GM08714 (cell line): ENCODE results near the gene MRPL43.

ENCODE experiments used
- H3K4me3 ChIP-seq: fragments of 200-500 bp; sonication (Bioruptor generic); 2 replicates; pipeline ENCODE4 v1.5.1; 2014; ENCODE audit warnings: mild to moderate bottlenecking, low read length, inconsistent platforms
- ZNF274 ChIP-seq: IDR thresholded peaks from 2 replicates; pipeline ENCODE4 v1.6.1; 2012; ENCODE audit warnings: mild to moderate bottlenecking, low read depth, low read length

The MRPL43 gene

DNA sequence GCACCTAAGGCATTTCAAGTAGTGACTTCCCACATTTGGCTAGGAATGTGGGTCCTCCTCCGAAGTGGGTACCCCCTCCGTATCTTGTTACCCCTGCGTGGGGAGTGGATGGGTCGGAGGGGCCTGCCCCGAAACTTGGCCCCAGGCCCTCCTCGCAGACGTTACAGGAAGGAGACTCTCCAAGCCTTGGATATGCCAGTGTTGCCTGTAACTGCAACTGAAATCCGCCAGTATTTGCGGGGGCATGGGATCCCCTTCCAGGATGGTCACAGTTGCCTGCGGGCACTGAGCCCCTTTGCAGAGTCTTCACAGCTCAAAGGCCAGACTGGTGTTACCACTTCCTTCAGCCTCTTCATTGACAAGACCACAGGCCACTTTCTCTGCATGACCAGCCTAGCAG lies 869 bp upstream of the MRPL43 start:
- peak overlapping the region; percentile 95 for H3K4me3 ChIP-seq
- no peak for TF ChIP-seq ZNF274

DNA sequence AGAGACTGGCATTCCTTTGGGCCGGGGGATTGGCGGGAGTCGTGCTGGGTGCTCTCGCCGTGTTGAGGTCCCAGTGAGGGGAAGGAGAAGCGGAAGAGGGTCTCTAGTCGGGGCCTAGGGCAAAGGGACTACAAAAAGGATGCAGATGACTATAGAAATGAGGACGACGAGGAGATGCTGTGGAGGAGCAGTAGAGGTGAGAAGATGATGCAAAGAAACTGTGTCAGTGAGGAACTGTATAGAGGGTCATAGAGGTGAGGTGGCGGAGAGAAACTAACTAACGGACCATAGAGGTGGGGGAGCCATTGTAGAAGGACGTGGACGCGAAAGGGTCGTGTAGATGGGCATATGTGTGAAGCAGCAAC lies 370 bp upstream of the MRPL43 start:
- no peak for TF ChIP-seq ZNF274

DNA sequence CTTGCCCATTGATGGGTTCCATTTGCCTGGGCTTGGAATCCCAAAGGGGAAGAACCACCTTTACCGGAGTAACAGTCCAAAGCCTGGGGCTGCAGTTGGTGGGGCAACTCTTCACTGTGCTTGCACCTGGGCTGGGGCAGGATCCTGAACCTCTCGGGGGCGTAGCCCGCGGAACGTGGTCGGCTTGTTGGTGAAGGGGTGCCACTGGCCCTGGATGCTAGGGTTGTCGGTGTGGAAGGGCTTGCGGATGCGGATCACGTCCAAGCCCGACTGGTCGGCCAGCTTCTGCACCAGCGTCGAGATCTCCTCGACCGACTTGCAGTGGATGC lies 710 bp downstream of the MRPL43 start:
- no peak for TF ChIP-seq ZNF274
- H3K4me3 ChIP-seq, result peak overlapping the region; percentile 95

More for the DNA sequence above, 370 bp upstream of the MRPL43 start:
- peak overlapping the region; percentile 95 for H3K4me3 ChIP-seq

DNA sequence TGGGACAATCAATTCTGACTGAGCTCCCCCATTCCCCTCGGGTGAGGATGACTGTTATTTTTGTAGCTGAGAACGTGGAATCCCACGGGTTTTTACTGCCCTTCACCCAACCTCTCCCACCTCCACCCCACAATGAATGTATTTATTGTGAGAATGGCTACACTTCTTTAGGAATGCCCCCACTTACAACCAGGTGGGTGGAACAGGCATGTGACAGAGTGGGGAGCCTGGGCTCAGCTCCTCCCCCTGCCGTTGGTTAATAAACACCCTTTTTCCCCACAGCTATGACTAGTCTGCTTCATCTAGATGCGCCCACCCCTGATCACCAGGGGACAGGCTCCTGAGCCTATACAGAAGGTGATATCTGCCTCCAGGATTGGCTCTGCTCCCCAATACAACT lies 2.0 kb downstream of the MRPL43 start:
- no peak overlapping the region for H3K4me3 ChIP-seq

DNA sequence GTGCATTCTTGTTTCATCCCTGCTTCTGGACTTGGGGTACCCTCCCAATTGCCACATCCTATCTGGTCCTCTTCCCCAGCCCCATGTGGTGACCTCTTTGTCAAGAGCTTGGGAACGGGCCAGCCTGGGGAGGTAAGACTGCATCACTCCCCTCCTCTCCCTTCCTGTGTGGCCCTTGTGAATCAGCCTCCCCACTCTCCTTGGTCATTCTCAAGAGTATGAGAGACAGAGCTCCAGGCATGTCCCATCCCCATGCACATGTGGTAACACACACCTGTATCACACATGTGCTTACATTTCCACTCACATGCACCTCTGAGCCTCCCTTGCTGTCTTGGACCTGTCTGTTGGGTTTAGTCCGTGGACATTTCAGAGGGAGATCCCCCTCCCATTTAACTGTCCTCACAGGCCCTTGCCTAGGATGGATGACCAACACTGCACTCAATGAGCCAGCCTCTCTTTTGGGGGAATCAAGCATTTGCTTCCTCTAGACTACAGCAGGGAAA lies 2.6 kb downstream of the MRPL43 start:
- no peak for TF ChIP-seq ZNF274
- H3K4me3 ChIP-seq, result no peak overlapping the region

More for the DNA sequence above, 2.0 kb downstream of the MRPL43 start:
- no peak for TF ChIP-seq ZNF274

DNA sequence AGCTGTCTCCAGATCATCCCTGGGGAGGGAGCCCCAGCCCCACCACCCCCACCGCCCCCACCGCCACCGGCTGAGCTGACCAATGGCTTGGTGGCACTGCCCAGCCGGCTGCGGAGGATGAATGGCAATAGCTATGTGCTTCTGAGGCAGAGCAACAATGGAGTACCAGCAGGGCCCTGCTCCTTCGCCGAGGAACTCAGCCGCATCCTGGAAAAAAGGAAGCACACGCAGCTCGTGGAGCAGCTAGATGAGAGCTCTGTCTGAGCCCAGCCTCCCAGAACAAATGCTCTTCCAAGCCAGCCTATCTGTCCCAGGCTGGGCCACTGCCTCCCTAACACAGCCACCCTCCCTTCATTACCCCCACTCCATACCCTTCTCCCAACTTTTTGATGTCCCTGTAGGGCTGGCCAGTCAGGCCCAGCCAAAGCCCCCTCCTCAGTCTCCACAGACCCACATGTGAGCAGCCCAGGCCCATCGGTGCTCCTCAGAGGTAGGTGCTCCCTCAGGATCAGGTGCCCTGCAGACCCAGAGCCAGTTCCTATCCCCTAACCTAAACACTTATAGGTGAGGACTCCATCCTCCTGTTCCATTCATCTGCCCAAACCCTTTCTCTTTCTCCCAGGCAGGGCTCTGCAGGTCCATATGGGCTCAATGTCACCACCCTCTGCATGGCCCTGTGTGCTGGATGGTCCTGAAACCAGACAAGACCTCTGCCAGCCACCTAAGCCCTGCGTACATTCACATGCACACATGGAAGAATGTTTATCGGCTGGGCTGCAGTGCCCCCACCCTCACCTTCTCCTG lies 3.2 kb downstream of the MRPL43 start:
- H3K4me3 ChIP-seq, result no peak overlapping the region
- TF ChIP-seq ZNF274, result no peak

DNA sequence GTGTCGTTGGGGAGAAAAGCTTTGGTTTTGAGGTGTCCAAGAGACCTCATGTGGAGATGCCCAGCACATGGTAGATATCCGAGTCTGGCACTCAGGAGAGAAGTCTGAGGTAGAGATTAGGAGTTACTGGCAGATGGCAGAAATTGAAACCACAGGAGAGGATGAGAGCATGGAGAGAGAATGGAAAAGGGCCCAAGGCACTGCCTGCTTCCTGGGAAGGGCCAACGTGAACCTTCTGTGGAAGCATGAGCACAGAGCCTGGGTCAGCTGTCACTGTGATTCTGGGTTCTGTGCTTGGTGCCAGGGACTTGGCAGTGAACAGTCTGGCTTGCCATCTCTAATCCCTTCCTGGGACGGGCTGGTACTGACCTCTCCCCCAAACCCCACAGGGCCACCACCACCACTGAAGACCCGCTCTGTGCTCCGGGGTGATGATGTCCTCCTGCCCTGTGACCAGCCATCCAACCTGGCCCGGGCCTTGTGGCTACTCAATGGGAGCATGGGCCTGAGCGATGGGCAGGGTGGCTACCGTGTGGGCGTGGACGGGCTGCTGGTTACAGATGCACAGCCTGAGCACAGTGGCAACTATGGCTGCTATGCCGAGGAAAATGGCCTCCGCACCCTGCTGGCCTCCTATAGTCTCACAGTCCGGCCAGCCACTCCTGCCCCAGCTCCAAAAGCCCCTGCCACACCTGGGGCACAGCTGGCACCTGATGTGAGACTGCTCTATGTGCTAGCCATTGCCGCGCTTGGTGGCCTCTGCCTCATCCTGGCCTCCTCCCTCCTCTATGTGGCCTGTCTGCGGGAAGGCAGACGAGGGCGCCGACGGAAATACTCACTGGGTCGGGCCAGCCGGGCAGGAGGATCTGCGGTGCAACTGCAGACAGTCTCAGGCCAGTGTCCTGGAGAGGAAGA lies 4.1 kb downstream of the MRPL43 start:
- no peak overlapping the region for H3K4me3 ChIP-seq
- TF ChIP-seq ZNF274, result no peak

DNA sequence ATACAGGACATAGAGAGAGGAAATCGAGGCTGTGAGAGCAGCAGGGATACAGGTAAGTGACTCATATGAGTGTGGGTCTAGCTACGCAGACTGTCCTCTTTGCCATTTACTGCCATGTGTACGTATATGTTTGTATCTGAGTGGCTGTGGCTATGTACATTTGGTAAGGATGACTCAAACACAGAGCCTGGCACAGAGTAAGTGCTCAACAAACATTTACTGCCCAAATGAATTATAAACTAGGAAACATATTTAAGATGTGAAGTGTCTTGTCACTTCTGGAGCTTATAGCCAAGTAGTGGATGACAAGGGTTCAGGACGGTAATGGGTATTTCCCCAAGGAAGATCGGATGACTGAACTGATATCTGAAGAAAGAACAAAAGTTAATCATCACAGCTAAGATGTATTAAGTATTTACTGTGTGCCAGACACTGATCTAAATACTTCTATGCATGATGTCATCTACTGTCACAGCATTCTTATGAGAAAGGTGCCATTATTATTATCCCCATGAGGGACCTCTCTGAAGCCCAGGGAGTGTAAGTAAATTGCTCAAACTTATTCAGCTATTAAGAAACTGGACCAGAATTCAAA lies 6.0 kb downstream of the MRPL43 start:
- TF ChIP-seq ZNF274, result no peak
- H3K4me3 ChIP-seq, result no peak overlapping the region

DNA sequence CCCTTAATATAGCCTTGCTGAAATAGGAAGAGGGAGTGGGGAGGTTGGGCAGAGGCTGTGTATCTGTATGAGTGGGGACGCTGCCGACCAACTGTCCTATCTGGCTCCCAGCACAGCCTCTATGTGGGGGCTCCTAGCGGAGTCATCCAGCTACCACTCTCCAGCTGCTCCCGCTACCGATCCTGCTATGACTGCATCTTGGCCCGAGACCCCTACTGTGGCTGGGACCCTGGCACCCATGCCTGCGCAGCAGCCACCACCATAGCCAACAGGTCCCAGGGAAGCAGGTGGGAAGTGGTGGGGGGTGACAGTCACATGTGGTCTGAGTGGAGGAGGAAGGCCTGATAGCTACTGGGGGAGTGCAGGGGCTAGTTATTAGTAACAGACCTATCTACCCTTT lies 6.6 kb downstream of the MRPL43 start:
- H3K4me3 ChIP-seq, result no peak overlapping the region
- no peak for TF ChIP-seq ZNF274

DNA sequence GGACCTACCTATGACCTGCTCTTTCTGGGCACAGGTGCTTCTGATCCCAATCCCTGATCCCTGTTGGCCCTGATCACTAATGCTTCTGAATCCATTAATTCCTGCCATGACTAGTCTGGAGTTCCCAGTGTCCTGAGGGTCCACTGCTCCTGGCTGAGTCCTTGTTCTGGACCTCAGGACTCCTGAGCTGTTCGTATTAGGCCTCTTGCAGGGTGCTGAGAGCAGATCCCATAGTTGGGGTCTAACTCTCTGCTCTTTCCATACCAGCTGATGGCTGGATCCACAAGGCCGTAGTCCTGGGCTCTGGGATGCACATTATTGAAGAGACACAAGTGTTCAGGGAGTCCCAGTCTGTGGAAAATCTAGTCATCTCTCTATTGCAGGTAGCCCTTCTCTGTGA lies 7.0 kb downstream of the MRPL43 start:
- no peak overlapping the region for H3K4me3 ChIP-seq
- TF ChIP-seq ZNF274, result no peak

DNA sequence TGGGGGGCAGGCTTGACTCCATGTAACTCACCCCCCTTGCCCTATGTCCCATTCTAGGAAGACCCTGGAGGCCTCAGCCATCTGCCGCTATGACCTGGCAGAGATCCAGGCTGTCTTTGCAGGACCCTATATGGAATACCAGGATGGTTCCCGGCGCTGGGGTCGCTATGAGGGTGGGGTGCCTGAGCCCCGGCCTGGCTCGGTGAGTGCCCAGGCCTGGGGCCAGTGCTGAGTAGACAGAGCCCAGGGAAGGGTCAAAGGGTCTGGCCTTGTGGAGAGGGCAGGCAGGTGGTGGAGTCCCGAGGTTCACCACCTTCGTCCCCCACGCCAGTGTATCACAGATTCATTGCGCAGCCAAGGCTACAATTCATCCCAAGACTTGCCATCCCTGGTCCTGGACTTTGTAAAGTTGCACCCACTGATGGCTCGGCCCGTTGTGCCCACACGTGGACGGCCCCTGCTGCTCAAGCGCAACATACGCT lies 7.5 kb downstream of the MRPL43 start:
- no peak for TF ChIP-seq ZNF274
- H3K4me3 ChIP-seq, result no peak overlapping the region

DNA sequence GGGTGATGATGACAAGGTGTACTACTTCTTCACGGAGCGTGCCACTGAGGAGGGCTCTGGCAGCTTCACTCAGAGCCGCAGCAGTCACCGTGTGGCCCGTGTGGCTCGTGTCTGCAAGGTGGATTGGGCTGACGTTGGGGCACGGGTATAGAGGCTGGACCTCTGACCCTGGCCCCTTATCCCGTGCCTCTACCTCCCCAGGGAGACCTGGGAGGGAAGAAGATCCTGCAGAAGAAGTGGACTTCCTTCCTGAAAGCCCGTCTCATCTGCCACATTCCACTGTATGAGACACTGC lies 8.4 kb downstream of the MRPL43 start:
- no peak for TF ChIP-seq ZNF274
- H3K4me3 ChIP-seq, result no peak overlapping the region

DNA sequence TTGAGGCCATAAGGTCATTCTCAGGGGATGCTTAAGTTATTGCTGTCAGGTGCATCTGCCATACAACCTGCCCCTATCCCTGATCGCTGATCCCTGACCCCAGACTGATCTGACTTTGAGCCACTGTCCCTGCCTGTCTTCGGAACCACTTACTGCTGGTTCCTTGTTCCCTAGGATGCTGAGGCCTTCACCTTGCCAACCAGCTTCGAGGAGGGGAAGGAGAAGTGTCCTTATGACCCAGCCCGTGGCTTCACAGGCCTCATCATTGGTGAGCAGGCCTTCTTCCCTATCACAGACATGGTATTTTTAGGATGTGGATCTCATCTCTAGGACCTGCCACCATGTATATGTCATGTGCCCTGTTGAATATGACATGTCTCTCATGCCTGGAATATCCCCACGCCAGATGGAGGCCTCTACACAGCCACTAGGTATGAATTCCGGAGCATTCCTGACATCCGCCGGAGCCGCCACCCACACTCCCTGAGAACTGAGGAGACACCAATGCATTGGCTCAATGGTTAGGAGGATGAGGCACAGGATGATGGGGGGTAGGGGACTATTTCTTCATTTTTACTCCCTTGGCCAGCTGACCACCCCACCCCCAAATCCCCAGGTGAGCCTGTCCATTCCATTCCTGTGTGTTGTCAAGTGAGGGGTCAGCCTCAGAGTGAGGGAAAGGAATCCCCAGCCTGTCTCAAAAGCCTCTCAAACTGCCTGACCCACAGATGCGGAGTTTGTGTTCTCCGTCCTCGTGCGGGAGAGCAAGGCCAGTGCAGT lies 9.0 kb downstream of the MRPL43 start:
- no peak overlapping the region for H3K4me3 ChIP-seq
- TF ChIP-seq ZNF274, result no peak

DNA sequence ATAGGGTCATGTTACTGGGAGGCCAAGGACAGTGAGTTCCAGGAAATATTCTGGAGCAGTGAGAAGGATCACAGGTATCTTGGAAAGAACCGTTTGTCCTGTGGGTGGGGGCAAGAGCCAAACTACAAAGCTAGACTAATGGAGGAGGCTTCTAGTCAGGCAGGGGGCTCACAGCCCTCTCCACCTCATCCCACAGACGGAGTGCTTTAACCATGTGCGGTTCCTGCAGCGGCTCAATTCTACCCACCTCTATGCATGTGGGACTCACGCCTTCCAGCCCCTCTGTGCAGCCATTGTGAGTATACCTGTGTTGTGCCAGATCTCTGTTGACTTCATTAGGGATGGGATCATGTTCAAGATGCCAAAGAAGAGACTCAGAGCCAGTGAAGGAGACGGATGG lies 9.9 kb downstream of the MRPL43 start:
- H3K4me3 ChIP-seq, result no peak overlapping the region
- no peak for TF ChIP-seq ZNF274
